Testis (tissue), 3 donors: ENCODE measurements around the gene PNPLA2. TPM values are rescaled to one million over a fixed set of nuclear protein-coding genes. Genes with fewer than 3 reads are reported as not detected.

ENCODE experiments used
- DNase-seq: peaks from one replicate; pipeline ENCODE4 v3.0.0-alpha.2; 2019
- H3K27ac ChIP-seq, 2 donors: fragments of 200-600 bp; sonication (generic); one replicate each; pipeline ENCODE4 v1.5.1; 2019
- H3K27me3 ChIP-seq: fragments of 200-600 bp; sonication (generic); one replicate; pipeline ENCODE4 v1.5.1; 2019
- H3K36me3 ChIP-seq: fragments of 200-600 bp; sonication (generic); one replicate; pipeline ENCODE4 v1.5.1; 2017; ENCODE audit warnings: low read depth; ENCODE audit errors: missing control alignments
- H3K4me1 ChIP-seq: fragments of 200-600 bp; sonication (generic); one replicate; pipeline ENCODE4 v1.5.1; 2019
- H3K4me3 ChIP-seq, 2 donors: fragments of 200-600 bp; sonication (generic); one replicate each; pipeline ENCODE4 v1.5.1; 2017 to 2019
- H3K9me3 ChIP-seq: fragments of 200-600 bp; sonication (generic); one replicate; pipeline ENCODE4 v1.5.1; 2017
- POLR2A ChIP-seq: fragments of 450-650 bp; IDR thresholded peaks from one replicate; pipeline ENCODE4 v1.6.1; 2017; ENCODE audit warnings: antibody characterized with exemption, mild to moderate bottlenecking, moderate library complexity
- WGBS, 2 donors: methylation state at CpG; one replicate each; pipeline ENCODE4 v1.1.5; 2018; 5-methylcytosine and 5-hydroxymethylcytosine counted together
- intact Hi-C: fragments of 100-400 bp; cut with DNase I; formaldehyde crosslinking; loops from one replicate; pipeline ENCODE4 v1.15.1; 2023; ENCODE audit warnings: low total_unique reads
- polyA plus RNA-seq: library from polyadenylated mRNA; stranded (reverse); fragments of 350-450 nt; fragmentation: Illumina TruSeq; extraction: RNeasy Lipid Tissue Mini Kit (QIAGEN cat#74804); gene quantifications from one replicate; pipeline ENCODE4 v1.2.3, GENCODE V29; 2014; ENCODE audit warnings: low read depth, low replicate concordance; ENCODE audit not compliant: insufficient read depth
- total RNA-seq, 2 donors: library from RNA; depleted of rRNA; stranded (reverse); fragments of >200 nt; gene quantifications; one replicate each; pipeline ENCODE4 v1.2.3, GENCODE V29; 2016
- TF ChIP-seq, protein P1 (sequence below), 3 experiments: fragments of 450-650 bp in 2 of 3; fragments of 200-600 bp in 1 of 3; sonication (generic) in 1 of 3; IDR thresholded peaks; one replicate each; pipeline ENCODE4 v1.5.1; 2016 to 2019; ENCODE audit warnings: antibody characterized with exemption in 3 of 3, mild to moderate bottlenecking in 2 of 3, moderate library complexity in 1 of 3

PNPLA2 gene
- total and polyA plus RNA-seq, 3 donors from 2014 or later: 86.7 to 108 (median 96.7) TPM

GRCh38 chr11:855796-856195 is 37.1 kb downstream of the PNPLA2 start:
- H3K36me3 ChIP-seq: no peaks in the 10 kb centered on the region
- H3K27me3 ChIP-seq: no peaks in the 10 kb centered on the region
- peaks cover 19% of the 10 kb centered on the region for H3K4me1 ChIP-seq
- H3K4me3 ChIP-seq: no peak overlapping the region
- no peak for DNase-seq
- no peak overlapping the region for H3K27ac ChIP-seq
- intact Hi-C loops: no loop called here
- 87 to 100% methylated on average over 4 to 12 of the region's 12 CpGs for WGBS, 2 donors
- no peaks in the 10 kb centered on the region for H3K9me3 ChIP-seq
- TF ChIP-seq POLR2A: no peak
- TF ChIP-seq, protein P1, sequence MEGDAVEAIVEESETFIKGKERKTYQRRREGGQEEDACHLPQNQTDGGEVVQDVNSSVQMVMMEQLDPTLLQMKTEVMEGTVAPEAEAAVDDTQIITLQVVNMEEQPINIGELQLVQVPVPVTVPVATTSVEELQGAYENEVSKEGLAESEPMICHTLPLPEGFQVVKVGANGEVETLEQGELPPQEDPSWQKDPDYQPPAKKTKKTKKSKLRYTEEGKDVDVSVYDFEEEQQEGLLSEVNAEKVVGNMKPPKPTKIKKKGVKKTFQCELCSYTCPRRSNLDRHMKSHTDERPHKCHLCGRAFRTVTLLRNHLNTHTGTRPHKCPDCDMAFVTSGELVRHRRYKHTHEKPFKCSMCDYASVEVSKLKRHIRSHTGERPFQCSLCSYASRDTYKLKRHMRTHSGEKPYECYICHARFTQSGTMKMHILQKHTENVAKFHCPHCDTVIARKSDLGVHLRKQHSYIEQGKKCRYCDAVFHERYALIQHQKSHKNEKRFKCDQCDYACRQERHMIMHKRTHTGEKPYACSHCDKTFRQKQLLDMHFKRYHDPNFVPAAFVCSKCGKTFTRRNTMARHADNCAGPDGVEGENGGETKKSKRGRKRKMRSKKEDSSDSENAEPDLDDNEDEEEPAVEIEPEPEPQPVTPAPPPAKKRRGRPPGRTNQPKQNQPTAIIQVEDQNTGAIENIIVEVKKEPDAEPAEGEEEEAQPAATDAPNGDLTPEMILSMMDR (IDR thresholded peaks at IDR 0.05): no peak

- intact Hi-C loops: no loop called here
- no peak overlapping the region for H3K27ac ChIP-seq
- H3K36me3 ChIP-seq: no peaks in the 10 kb centered on the region
- H3K9me3 ChIP-seq: no peaks in the 10 kb centered on the region
- DNase-seq: no peak
- TF ChIP-seq, protein P1 (IDR thresholded peaks at IDR 0.05): no peak
- no peak for TF ChIP-seq POLR2A
- H3K4me3 ChIP-seq: no peak overlapping the region
- H3K27me3 ChIP-seq: no peaks in the 10 kb centered on the region
- 73 to 100% methylated on average over 3 to 8 of the region's 8 CpGs for WGBS, 2 donors
- H3K4me1 ChIP-seq: peaks cover 13% of the 10 kb centered on the region
Measured at GRCh38 chr11:856397-856796, 37.7 kb downstream of the PNPLA2 start.

DNA sequence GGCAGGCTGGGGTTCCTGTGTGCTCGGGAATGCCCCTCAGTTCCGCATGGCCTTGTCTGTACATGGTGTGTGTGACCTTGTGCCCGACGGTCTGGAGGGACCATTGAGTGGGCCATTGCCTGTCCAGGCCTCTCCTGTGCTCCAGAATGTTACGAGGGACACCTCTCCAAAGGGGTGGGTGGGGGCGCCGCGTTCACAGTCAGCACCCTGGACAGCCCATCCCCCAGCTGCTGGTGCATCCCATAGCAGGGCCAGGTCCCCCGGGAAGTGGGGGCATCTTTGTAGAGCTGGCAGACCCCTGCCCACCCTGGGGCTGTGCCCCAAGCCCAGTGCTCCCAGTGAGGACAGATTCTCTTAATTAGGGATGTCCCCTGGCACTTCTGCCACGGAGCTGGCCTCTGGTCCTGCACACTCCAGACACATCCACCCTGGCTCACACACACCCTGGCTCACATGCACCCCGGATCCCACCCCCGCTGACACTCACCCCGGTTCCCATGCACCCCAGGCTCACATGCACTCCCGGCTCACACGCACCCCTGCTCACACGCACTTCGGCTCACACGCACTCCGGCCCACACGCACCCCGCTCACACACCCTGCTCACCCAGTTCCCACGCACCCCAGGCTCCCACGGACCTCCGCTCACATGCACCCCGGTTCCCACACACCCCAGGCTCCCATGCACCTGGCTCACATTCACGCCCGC is 39.5 kb downstream of the PNPLA2 start:
- intact Hi-C loops: no loop called here
- peaks cover 10% of the 10 kb centered on the region for H3K4me1 ChIP-seq
- H3K36me3 ChIP-seq: no peaks in the 10 kb centered on the region
- no peaks in the 10 kb centered on the region for H3K9me3 ChIP-seq
- no peak overlapping the region for H3K27ac ChIP-seq
- no peak for DNase-seq
- WGBS, 2 donors: 85 to 91% methylated on average over 18 to 27 of the region's 27 CpGs
- TF ChIP-seq, protein P1 (IDR thresholded peaks at IDR 0.05): no peak
- TF ChIP-seq POLR2A: no peak
- no peaks in the 10 kb centered on the region for H3K27me3 ChIP-seq
- H3K4me3 ChIP-seq: no peak overlapping the region

DNA sequence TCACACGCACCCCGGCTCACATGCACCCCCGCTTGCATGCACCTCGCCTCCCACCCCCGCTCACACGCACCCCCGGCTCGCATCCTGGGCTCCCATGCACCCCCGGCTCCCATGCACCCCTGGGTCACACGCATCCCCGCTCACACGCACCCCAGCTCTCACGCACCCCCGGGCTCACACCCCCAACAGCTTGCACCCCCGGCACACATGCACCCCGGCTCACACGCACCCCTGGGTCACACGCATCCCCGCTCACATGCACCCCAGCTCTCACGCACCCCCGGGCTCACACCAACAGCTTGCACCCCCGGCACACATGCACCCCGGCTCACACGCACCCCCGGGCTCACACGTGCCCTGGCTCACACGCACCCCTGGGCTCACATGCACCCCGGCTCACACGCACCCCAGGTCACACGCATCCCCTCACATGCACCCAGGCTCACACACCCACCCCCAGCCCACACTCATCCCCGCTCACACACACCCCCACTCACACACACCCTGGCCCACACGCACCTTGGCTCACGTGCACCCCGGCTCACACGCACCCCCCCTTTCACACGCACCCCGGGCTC is 40.1 kb downstream of the PNPLA2 start:
- Histone ChIP-seq H3K4me1 (peaks cover 10% of the 10 kb centered on the region), H3K27ac (no peak overlapping the region), H3K27me3 (no peaks in the 10 kb centered on the region), H3K9me3 (no peaks in the 10 kb centered on the region), H3K4me3 (no peak overlapping the region), H3K36me3 (no peaks in the 10 kb centered on the region)
- 86 to 88% methylated on average over 34 to 36 of the region's 37 CpGs for WGBS, 2 donors
- DNase-seq: no peak
- TF ChIP-seq, protein P1 (IDR thresholded peaks at IDR 0.05): no peak
- TF ChIP-seq POLR2A: no peak
- intact Hi-C loops: no loop called here
